ENCODE data around the gene TMPRSS6.

The TMPRSS6 gene

GRCh38 chr22:37062702-37063381 lies 46.7 kb downstream of the TMPRSS6 start:
- no peak for DNase-seq

GRCh38 chr22:37062376-37062675 lies 47.2 kb downstream of the TMPRSS6 start:
- DNase-seq: no peak

GRCh38 chr22:37061611-37062375 lies 47.7 kb downstream of the TMPRSS6 start:
- no peak for DNase-seq

DNA sequence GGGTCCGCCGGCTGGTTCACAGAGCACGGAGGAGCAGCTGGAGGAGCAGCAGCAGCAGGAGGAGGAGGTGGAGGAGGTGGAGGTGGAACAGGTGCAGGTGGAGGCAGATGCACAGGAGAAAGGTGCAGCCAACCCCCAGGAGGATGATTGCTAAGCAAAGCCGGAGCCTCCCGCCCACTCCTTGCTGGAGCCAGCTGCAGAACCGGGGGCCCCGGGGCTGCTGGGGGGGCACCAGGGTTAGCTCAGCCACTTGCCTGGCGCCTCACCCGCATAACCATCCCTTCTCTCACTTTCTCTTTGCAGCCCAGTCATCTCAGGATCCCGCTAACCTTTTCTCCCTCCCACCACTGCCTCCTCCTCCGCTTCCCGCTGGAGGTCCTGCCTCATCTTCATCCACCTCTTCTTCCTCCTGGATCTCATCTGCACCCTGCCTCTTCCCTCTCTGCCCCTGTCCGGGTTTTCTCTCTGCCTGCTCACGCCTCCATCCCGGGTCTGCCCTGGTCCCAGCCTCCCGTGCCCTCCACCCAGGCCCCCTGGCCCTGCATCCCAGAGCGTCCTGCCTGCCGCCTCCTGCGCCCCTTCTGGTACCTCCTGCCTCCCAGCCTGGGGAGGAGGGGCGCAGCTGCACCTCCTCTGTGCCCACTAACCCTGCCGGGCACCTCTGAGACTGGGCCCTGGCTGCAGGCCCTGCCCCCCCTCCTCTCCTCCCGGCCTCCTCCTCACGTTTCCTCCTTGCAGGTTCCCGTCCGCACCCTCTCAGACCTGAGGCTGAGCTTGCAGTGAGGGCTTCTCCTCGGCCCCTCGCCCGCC lies 48.5 kb downstream of the TMPRSS6 start:
- no peak for DNase-seq

GRCh38 chr22:37059876-37060449 lies 49.5 kb downstream of the TMPRSS6 start:
- no peak for DNase-seq

DNA sequence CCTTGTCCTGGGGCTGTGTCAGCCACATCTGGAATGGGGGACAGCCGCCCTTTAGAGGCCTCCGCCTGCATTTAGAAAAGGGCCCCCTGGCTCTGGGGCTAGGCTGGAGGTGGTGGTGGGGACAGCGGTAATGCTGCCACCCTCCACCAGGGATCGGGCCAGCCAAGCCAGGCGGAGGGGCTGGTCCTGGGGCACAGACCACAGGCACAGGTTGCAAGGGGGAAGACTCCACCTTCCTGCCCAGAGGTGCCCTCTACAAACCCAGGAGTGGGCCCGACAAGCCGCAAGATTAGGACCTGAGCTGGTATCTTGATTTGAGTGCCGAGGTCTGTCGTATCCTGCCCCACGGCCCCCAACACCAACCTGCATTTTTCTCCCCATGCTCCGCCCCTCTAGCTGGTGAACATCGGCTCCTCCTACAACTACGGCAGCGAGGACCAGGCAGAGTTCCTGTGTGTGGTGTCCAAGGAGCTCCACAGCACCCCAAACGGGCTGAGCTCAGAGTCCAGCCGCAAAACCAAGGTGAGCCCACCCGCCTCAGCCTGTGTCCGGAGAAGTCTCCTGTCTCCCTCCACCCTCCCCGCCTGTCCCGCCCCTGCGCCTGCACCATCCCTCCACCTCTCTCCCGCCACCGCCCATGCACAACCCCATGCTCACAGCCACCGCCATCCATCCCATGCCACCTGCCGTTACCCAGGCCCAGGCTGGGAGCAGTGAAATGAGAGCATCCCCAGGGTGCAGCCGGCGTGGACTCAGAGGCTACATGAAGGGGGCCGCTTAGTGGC lies 50.4 kb downstream of the TMPRSS6 start:
- no peak for DNase-seq

DNA sequence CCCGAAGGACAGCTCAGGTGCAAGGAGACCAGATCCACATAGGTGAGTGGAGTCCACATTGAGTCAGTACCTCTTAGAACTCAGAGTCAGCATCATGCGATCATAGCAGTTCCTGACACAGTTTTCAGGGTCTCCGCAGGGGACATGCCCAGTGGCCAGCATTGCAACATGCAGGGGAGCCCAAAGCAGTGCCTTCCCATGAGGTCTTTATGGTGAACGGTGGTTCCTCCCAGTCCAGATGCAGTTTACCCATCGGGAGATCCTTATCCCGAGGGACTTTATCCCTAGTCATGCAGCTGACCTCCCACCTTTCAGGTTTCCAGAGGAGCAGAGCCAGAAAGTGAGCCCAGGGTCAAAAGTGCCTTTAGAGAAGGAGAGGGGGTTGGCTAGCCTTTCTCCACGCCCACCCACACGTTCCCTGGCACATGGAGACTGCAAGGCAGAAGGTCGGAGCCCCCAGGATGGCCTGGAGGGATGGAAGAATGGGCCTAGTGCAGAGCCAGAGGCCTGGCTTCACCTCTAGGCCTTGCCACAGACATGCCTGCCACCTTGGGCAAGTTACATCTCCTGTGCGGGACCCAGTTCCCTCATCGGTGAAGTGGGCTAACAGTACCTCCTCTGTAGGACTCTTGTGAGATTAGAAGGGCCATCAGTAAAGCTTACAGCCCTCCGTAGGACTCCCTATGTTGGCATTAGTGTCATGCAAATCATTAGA lies 51.6 kb downstream of the TMPRSS6 start:
- no peak for DNase-seq

GRCh38 chr22:37057226-37057625 lies 52.3 kb downstream of the TMPRSS6 start:
- DNase-seq: no peak

- DNase-seq: no peak
Measured at GRCh38 chr22:37056246-37056645, 53.3 kb downstream of the TMPRSS6 start.

GRCh38 chr22:37054600-37055365 lies 54.7 kb downstream of the TMPRSS6 start:
- no peak for DNase-seq

- DNase-seq: no peak
Measured at GRCh38 chr22:37054056-37054395, 55.5 kb downstream of the TMPRSS6 start.

- DNase-seq: no peak
Measured at GRCh38 chr22:37053310-37054055, 56.0 kb downstream of the TMPRSS6 start.

GRCh38 chr22:37052386-37053309 lies 56.9 kb downstream of the TMPRSS6 start:
- DNase-seq: no peak

DNA sequence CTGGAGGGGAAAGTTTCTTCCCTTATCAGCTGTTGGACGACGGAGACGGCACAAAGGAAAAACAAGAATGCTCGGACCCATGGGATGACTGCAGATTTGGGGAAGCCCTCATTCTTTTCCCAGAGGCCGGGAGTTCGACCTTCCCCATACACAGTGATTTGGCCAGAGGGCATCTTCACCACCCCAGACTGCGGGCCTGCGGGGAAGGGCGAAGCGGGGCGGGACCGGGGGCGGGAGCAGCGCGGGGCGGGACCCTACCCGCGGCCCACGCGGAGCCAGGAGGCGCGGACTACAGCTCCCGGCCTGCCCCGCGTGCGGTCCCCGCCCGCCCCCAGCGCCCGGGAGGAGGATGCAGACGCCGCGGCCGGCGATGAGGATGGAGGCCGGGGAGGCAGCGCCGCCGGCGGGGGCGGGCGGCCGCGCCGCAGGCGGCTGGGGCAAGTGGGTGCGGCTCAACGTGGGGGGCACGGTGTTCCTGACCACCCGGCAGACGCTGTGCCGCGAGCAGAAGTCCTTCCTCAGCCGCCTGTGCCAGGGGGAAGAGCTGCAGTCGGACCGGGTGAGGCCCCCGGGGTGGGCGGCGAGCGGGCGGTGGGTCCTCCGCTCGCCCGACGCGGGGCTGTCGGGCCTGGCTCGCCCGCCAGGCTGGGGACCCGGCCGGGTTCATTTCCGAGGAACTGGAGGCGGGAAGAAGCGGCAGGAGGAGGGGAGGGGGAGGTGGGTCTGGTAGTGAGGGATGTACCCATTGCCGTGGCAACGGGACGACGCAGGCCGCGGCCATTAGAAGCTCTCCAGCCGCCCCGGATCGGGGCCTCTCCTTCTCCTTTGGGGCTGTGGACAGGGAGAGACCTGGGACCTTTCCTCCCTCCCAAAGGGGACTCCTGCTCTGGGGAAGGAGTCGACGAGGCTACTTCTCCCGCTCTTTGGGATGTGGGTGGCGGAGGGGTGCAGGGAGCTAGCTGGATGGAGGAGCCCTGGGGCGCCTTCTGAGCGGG lies 57.8 kb downstream of the TMPRSS6 start, which contains the start of gene KCTD17:
TSS of gene KCTD17 (plus strand) at position 352 of the 995 bp plus-strand sequence. CDS start at position 371, 19 bp downstream.
- DNase-seq: peak; percentile 5 to 18

DNA sequence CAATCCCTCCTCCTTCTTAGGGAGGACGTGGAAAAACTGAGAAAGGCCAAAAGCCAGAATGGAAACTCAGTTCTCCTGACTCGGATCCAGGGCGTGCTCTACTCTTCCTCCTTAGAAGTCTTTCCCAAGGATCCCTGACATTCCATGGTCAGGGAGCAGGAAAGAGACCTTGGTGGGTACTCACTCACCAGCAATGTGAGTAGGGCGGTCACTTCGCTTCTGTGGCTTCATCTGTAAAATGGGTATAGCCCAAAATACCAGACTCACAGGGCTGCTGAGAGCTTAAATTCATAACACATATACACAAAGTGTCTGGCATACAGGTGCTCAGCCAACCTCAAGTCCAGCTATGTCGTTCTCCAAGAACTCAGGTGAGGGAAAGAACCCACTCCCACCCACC lies 58.6 kb downstream of the TMPRSS6 start:
- no peak for DNase-seq

- no peak for DNase-seq
Measured at GRCh38 chr22:37049224-37049623, 60.3 kb downstream of the TMPRSS6 start.

DNA sequence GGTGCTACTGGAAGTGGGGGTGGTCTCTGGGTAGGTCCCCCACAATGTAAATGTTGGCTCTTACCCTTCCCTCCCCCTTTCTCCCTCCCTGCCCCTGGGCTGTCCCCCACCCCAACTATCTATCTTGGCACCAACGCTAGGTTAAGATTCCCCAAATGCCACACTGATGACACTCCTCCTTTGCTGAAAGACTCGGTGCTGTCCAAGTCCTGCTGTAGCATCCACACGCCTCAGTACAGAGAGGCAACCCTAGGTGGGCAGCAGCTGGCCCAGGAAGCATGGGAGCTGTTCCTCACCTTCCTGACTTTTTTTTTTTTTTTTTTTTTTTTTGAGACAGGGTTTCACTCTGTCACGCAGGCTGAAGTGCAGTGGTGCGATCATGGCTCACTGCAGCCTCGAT lies 61.4 kb downstream of the TMPRSS6 start:
- no peak for DNase-seq

DNA sequence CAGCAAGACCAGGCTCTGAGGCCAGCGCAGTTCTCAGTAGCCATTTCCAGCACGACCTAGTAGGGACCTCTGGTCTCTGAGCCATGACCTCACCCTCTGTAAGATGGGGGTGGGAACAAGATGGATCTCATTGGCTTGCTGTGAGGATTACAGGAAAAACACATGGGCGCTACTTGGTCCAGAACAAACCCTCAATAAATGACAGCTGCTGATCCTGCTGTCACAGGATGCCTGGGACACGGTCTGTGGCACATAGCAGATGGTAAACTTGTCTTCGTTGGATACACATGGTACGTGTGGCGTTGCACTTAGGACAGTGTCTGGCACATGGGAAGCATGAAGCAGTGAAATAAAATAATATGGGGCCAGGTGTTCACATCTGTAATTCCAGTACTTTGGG lies 62.5 kb downstream of the TMPRSS6 start:
- DNase-seq: no peak
